HFFc6 (cell line): ENCODE data around the gene TRIM34. TPM values are rescaled to one million over a fixed set of nuclear protein-coding genes. Genes with fewer than 3 reads are reported as not detected.
"Not testable (repeated sequence)": the region's sequence is repeated elsewhere in the genome, so short reads cannot be mapped to it uniquely, and the experiment has no call there.

ENCODE experiments used
- DNase-seq: peaks from one replicate; pipeline ENCODE4 v3.0.0-alpha.2; 2018
- H3K27ac Mint-ChIP-seq: 2 replicates; pipeline ENCODE4 v1.8.0; 2020; ENCODE audit warnings: mild to moderate bottlenecking, mixed read lengths
- H3K27me3 Mint-ChIP-seq: 2 replicates; pipeline ENCODE4 v1.8.0; 2021; ENCODE audit warnings: mild to moderate bottlenecking, moderate library complexity, mixed read lengths; ENCODE audit not compliant: insufficient read depth
- H3K36me3 Mint-ChIP-seq: 2 replicates; pipeline ENCODE4 v1.8.0; 2021; ENCODE audit warnings: low read depth, mixed read lengths
- H3K4me1 Mint-ChIP-seq: 2 replicates; pipeline ENCODE4 v1.8.0; 2020; ENCODE audit warnings: low read depth, mixed read lengths
- H3K4me3 Mint-ChIP-seq: 2 replicates; pipeline ENCODE4 v1.8.0; 2020; ENCODE audit warnings: mild to moderate bottlenecking, moderate library complexity, mixed read lengths
- H3K9me3 Mint-ChIP-seq: 2 replicates; pipeline ENCODE4 v1.8.0; 2020; ENCODE audit warnings: mild to moderate bottlenecking, mixed read lengths
- CTCF ChIP-seq: fragments of 200-600 bp; sonication (generic); IDR thresholded peaks from 2 replicates; pipeline ENCODE4 v1.5.0; 2021; ENCODE audit warnings: antibody characterized with exemption, mild to moderate bottlenecking
- long read RNA-seq: library from polyadenylated mRNA; unstranded; transcript quantifications from one replicate; pipeline ENCODE4 v2.0.0, GENCODE V29; 2019
- total RNA-seq, 6 experiments: library from RNA; stranded (reverse); fragmentation: NEBNext Ultra II Directional; extraction: Animal tissue kit (Norgen Biotek cat#: 25700); gene quantifications; 2 replicates in 1 of 6; 3 replicates in 5 of 6; pipeline ENCODE4 v1.2.3, GENCODE V29; 2021

TRIM34 gene
- 1 to 10 TPM; 3.8 to 6.9 (median 4.9) TPM for total RNA-seq
- long read RNA-seq, partial matches to known transcripts = 4 of 4 reads
- long read RNA-seq, other reads (novel, unspliced or antisense) = 0 of 4 reads

DNA sequence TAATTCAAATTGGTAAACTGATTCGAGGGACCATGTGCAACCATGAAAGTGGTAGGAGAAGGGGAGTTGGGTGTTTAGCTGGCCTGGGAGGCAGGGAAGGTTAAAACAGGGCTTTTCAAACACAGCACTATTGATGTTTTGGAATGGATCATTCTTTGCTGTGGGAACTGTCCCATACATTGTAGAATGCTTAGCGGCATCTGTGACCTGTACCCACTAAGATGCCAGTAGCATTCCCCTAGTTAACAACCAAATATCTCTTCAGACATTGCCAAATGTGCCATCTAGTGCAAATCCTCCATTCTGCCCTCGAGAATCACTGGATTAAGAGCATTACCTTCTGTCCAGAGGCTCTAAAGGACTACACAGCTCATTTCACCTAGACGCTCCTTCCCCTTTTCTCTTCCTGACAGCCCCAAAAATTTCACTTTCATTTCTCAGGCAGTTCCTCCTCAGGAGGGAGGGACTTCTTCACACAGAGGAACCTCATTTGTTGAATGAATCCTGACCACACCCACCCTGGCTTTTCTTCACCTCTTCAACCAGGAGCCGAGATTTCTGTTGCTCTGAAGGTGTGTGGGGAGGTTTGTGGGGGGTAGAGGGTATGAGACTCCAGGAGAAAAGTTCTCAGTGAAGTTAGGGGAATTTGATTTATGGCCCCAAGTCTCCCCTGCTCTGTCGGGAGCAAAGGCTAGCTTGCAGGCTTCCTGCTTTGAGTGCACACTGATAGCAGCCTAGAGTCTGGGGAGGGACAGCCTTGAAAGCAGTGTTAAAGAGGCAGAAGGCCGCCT, at the start of gene TRIM34:
Gene TRIM34, plus strand, starts transcription at position 513 of the 791 bp plus-strand sequence. CDS start 7,331 bp downstream, outside the sequence.
- TF ChIP-seq CTCF = no peak
- Mint-ChIP-seq H3K27ac (peak within 1 kb of the TSS; percentile 81), H3K4me1 (peaks cover 59% of the 10 kb centered on the region)

GRCh38 chr11:5575152-5575551, 49.6 kb upstream of the TRIM34 start:
- no peaks in the 10 kb centered on the region for H3K27me3 Mint-ChIP-seq
- H3K9me3 Mint-ChIP-seq = no peaks in the 10 kb centered on the region

More for the DNA sequence above, at the start of gene TRIM34:
- H3K9me3 Mint-ChIP-seq = no peaks in the 10 kb centered on the region
- peaks cover 15% of the 10 kb centered on the region for H3K36me3 Mint-ChIP-seq
- peak; percentile 70 for DNase-seq
- no peaks in the 10 kb centered on the region; the same call in 1 of the 2 replicates for H3K27me3 Mint-ChIP-seq
- peak within 1 kb of the TSS; percentile 90 for H3K4me3 Mint-ChIP-seq

GRCh38 chr11:5577101-5577500, 47.7 kb upstream of the TRIM34 start:
- no peaks in the 10 kb centered on the region; the same call in 1 of the 2 replicates for H3K27me3 Mint-ChIP-seq
- no peak overlapping the region for H3K4me3 Mint-ChIP-seq
- TF ChIP-seq CTCF = no peak
- DNase-seq = no peak
- no peak overlapping the region for H3K27ac Mint-ChIP-seq
- no peaks in the 10 kb centered on the region for H3K9me3 Mint-ChIP-seq
- H3K36me3 Mint-ChIP-seq = no peaks in the 10 kb centered on the region
- H3K4me1 Mint-ChIP-seq = no peaks in the 10 kb centered on the region

More at GRCh38 chr11:5575152-5575551, 49.6 kb upstream of the TRIM34 start:
- DNase-seq = no peak
- Mint-ChIP-seq H3K4me3 (no peak overlapping the region), H3K27ac (no peak overlapping the region), H3K36me3 (no peaks in the 10 kb centered on the region), H3K4me1 (no peaks in the 10 kb centered on the region)
- TF ChIP-seq CTCF = no peak

DNA sequence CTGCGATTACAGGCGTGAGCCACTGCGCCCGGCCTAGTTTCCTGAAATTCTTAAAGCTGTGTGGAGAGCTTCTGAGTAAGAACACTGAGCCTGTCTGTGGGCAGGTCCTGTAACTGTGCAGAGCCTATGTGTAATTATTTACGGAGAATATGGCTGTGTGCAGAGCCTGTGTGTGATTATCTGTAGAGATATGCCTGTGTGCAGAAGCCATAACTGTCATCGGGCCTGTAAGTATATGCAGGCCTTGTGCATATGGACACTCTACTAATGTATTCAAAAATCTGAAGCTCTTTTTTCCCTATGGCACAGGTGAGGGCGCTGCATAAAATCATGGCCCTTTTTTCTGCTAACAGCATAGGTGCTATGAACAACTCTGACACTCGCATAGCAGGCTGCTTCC, 44.2 kb upstream of the TRIM34 start, which contains the start of gene OR52B6:
Gene OR52B6, plus strand, starts transcription at position 301 of the 400 bp plus-strand sequence. Its CDS starts 0 bp downstream, at position 301.
- Mint-ChIP-seq H3K27ac (no peak within 1 kb of the TSS), H3K9me3 (no peaks in the 10 kb centered on the region), H3K4me3 (no peak within 1 kb of the TSS), H3K36me3 (no peaks in the 10 kb centered on the region), H3K27me3 (no peaks in the 10 kb centered on the region; the same call in 1 of the 2 replicates), H3K4me1 (no peaks in the 10 kb centered on the region)
- TF ChIP-seq CTCF = no peak
- DNase-seq = no peak

DNA sequence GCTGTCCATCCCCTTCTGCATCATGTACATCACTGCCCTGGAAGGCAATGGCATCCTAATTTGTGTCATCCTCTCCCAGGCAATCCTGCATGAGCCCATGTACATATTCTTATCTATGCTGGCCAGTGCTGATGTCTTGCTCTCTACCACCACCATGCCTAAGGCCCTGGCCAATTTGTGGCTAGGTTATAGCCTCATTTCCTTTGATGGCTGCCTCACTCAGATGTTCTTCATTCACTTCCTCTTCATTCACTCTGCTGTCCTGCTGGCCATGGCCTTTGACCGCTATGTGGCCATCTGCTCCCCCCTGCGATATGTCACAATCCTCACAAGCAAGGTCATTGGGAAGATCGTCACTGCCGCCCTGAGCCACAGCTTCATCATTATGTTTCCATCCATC, 43.8 kb upstream of the TRIM34 start:
- no peak for TF ChIP-seq CTCF
- H3K4me1 Mint-ChIP-seq = no peaks in the 10 kb centered on the region
- no peak for DNase-seq
- no peak overlapping the region for H3K4me3 Mint-ChIP-seq
- no peaks in the 10 kb centered on the region; the same call in 1 of the 2 replicates for H3K27me3 Mint-ChIP-seq
- H3K27ac Mint-ChIP-seq = no peak overlapping the region
- H3K36me3 Mint-ChIP-seq = no peaks in the 10 kb centered on the region
- no peaks in the 10 kb centered on the region for H3K9me3 Mint-ChIP-seq

GRCh38 chr11:5584458-5584857, 40.3 kb upstream of the TRIM34 start:
- H3K4me3 Mint-ChIP-seq, H3K36me3 Mint-ChIP-seq, H3K9me3 Mint-ChIP-seq, H3K4me1 Mint-ChIP-seq, H3K27ac Mint-ChIP-seq, DNase-seq, H3K27me3 Mint-ChIP-seq: not testable (repeated sequence)

- not testable (repeated sequence) for H3K4me3 Mint-ChIP-seq, DNase-seq, H3K27me3 Mint-ChIP-seq, H3K36me3 Mint-ChIP-seq, H3K4me1 Mint-ChIP-seq, H3K27ac Mint-ChIP-seq, H3K9me3 Mint-ChIP-seq
These were observed 34.9 kb upstream of the TRIM34 start for GRCh38 chr11:5589906-5590305.
